Adrenal gland (tissue), 5 donors: ENCODE measurements around the gene TCERG1L.

Experiments
- CTCF ChIP-seq, 6 experiments: fragments of 450-650 bp in 4 of 6; fragments of 200-600 bp in 2 of 6; sonication (generic) in 1 of 6; IDR thresholded peaks; 1 replicate in 5 of 6; 2 replicates in 1 of 6; pipeline versions ENCODE4 v1.5.1 to v1.8.0; 2016 to 2021; ENCODE audit warnings: antibody characterized with exemption in 6 of 6, mild to moderate bottlenecking in 2 of 6, moderate library complexity in 1 of 6
- POLR2A ChIP-seq, 2 donors: fragments of 450-650 bp; IDR thresholded peaks; one replicate each; pipeline ENCODE4 v1.6.1; 2017; ENCODE audit warnings: antibody characterized with exemption in 2 of 2, mild to moderate bottlenecking in 2 of 2, moderate library complexity in 1 of 2
- donor health status: DM: no; HTN: no; CAD: no.

- TF ChIP-seq CTCF (IDR thresholded peaks at IDR 0.05) (no peak), POLR2A (IDR thresholded peaks at IDR 0.05) (no peak)
Measured at GRCh38 chr10:131127610-131128009, 183.9 kb downstream of the TCERG1L start.
